ENCODE data around the gene CS. TPM values are rescaled to one million over a fixed set of nuclear protein-coding genes. Genes with fewer than 3 reads are reported as not detected.
A peak's percentile ranks its signal among the peaks of the same experiment; 100 is the strongest.
"Not testable (repeated sequence)": the region's sequence is repeated elsewhere in the genome, so short reads cannot be mapped to it uniquely, and the experiment has no call there.

CS gene
- total RNA-seq (2014; rRNA removed; shearing (Covaris generic); ENCODE audit: low replicate concordance): 73.6 and 84.6 TPM in 2 replicates

- peak; percentile 99 for DNase-seq (ENCODE audit: low read depth)
- in situ Hi-C loops (cut with HindIII; ENCODE audit: low pct_unique_long_range_greater_than_20kb, low sequenced_read_pairs): no loop called here
Observed at GRCh38 chr12:56299853-56300643, at the start of gene CS. Gene CS, minus strand, starts transcription at chr12:56300330. Its CDS starts 129 bp downstream, at chr12:56300201.

- DNase-seq (ENCODE audit: low read depth): no peak
- in situ Hi-C loops (cut with HindIII; ENCODE audit: low pct_unique_long_range_greater_than_20kb, low sequenced_read_pairs): no loop called here
Observed at GRCh38 chr12:56348776-56349175, 48.6 kb upstream of the CS start.

GRCh38 chr12:56347255-56347654 is 47.1 kb upstream of the CS start:
- in situ Hi-C loops (cut with HindIII; ENCODE audit: low pct_unique_long_range_greater_than_20kb, low sequenced_read_pairs); DNase-seq (ENCODE audit: low read depth): not testable (repeated sequence)

GRCh38 chr12:56346675-56347074 is 46.5 kb upstream of the CS start:
- no peak for DNase-seq (ENCODE audit: low read depth)
- in situ Hi-C loops (cut with HindIII; ENCODE audit: low pct_unique_long_range_greater_than_20kb, low sequenced_read_pairs): no loop called here

GRCh38 chr12:56342290-56342689 is 42.2 kb upstream of the CS start:
- in situ Hi-C loops (cut with HindIII; ENCODE audit: low pct_unique_long_range_greater_than_20kb, low sequenced_read_pairs); DNase-seq (ENCODE audit: low read depth): not testable (repeated sequence)

- DNase-seq (ENCODE audit: low read depth): no peak
- in situ Hi-C loops (cut with HindIII; ENCODE audit: low pct_unique_long_range_greater_than_20kb, low sequenced_read_pairs): no loop called here
Observed at GRCh38 chr12:56341616-56342015, 41.5 kb upstream of the CS start.

- in situ Hi-C loops (cut with HindIII; ENCODE audit: low pct_unique_long_range_greater_than_20kb, low sequenced_read_pairs): no loop called here
- DNase-seq (ENCODE audit: low read depth): no peak
Observed at GRCh38 chr12:56339158-56339422, 39.0 kb upstream of the CS start.

- peak; percentile 26 for DNase-seq (ENCODE audit: low read depth)
- in situ Hi-C loops (cut with HindIII; ENCODE audit: low pct_unique_long_range_greater_than_20kb, low sequenced_read_pairs): no loop called here
Observed at GRCh38 chr12:56338308-56339157, 38.4 kb upstream of the CS start, which contains the start of gene IL23A. Gene IL23A, plus strand, starts transcription at chr12:56338884. Its CDS starts 161 bp downstream, at chr12:56339045.

GRCh38 chr12:56337753-56338251 is 37.7 kb upstream of the CS start:
- in situ Hi-C loops (cut with HindIII; ENCODE audit: low pct_unique_long_range_greater_than_20kb, low sequenced_read_pairs): no loop called here
- DNase-seq (ENCODE audit: low read depth): no peak

GRCh38 chr12:56336361-56337167 is 36.4 kb upstream of the CS start:
- in situ Hi-C loops (cut with HindIII; ENCODE audit: low pct_unique_long_range_greater_than_20kb, low sequenced_read_pairs): no loop called here
- DNase-seq (ENCODE audit: low read depth): no peak

GRCh38 chr12:56335527-56335926 is 35.4 kb upstream of the CS start:
- in situ Hi-C loops (cut with HindIII; ENCODE audit: low pct_unique_long_range_greater_than_20kb, low sequenced_read_pairs): not testable (repeated sequence)

GRCh38 chr12:56334490-56334793 is 34.3 kb upstream of the CS start:
- in situ Hi-C loops (cut with HindIII; ENCODE audit: low pct_unique_long_range_greater_than_20kb, low sequenced_read_pairs): no loop called here
- no peak for DNase-seq (ENCODE audit: low read depth)

More at GRCh38 chr12:56335527-56335926, 35.4 kb upstream of the CS start:
- DNase-seq (ENCODE audit: low read depth): not testable (repeated sequence)

GRCh38 chr12:56333679-56334489 is 33.8 kb upstream of the CS start, which contains the start of gene PAN2:
Gene PAN2, minus strand, starts transcription at chr12:56334000. Its CDS starts 906 bp downstream, at chr12:56333094.
- DNase-seq (ENCODE audit: low read depth): peak; percentile 98
- in situ Hi-C loops (cut with HindIII; ENCODE audit: low pct_unique_long_range_greater_than_20kb, low sequenced_read_pairs): no loop called here

- DNase-seq (ENCODE audit: low read depth): no peak
- in situ Hi-C loops (cut with HindIII; ENCODE audit: low pct_unique_long_range_greater_than_20kb, low sequenced_read_pairs): no loop called here
Observed at GRCh38 chr12:56333197-56333678, 33.1 kb upstream of the CS start.

- no peak for DNase-seq (ENCODE audit: low read depth)
- in situ Hi-C loops (cut with HindIII; ENCODE audit: low pct_unique_long_range_greater_than_20kb, low sequenced_read_pairs): no loop called here
Observed at GRCh38 chr12:56332512-56333196, 32.5 kb upstream of the CS start.

- no peak for DNase-seq (ENCODE audit: low read depth)
- in situ Hi-C loops (cut with HindIII; ENCODE audit: low pct_unique_long_range_greater_than_20kb, low sequenced_read_pairs): no loop called here
Observed at GRCh38 chr12:56330936-56331490, 30.9 kb upstream of the CS start.

GRCh38 chr12:56326533-56326932 is 26.4 kb upstream of the CS start:
- in situ Hi-C loops (cut with HindIII; ENCODE audit: low pct_unique_long_range_greater_than_20kb, low sequenced_read_pairs): no loop called here
- no peak for DNase-seq (ENCODE audit: low read depth)

Measured in Caki2 (cell line).